AG04449 (cell line): ENCODE measurements around the gene RGS11.
"Not testable (repeated sequence)": the region's sequence is repeated elsewhere in the genome, so short reads cannot be mapped to it uniquely, and the experiment has no call there.

ENCODE experiments used
- CTCF ChIA-PET: fragments of 350-600 bp; formaldehyde crosslinking; extraction: SDS; loops from one replicate; lab custom pipeline; 2021; ENCODE audit warnings: antibody characterized with exemption; lab: Yijun Ruan, JAX
- POLR2A ChIA-PET: fragments of 400-600, 350-600 bp; formaldehyde crosslinking; extraction: SDS; loops from one replicate; lab custom pipeline; 2020; ENCODE audit warnings: antibody characterized with exemption, inconsistent platforms; lab: Yijun Ruan, JAX
- DNase-seq: peaks from one replicate; pipeline ENCODE4 v3.0.0-alpha.2; 2010; ENCODE audit warnings: low read depth, low spot score
- H3K4me3 ChIP-seq: 2 replicates; pipeline ENCODE4 v1.5.1; 2011; ENCODE audit warnings: low read depth, mild to moderate bottlenecking, control low read depth, low read length
- CTCF ChIP-seq: IDR thresholded peaks from one replicate; pipeline ENCODE4 v1.5.1; 2011; ENCODE audit warnings: mild to moderate bottlenecking, moderate library complexity, low read length, control low read depth, inconsistent platforms; ENCODE audit not compliant: insufficient read depth; ENCODE audit errors: missing control alignments

RGS11 gene

GRCh38 chr16:259814-260253, 15.9 kb downstream of the RGS11 start:
- ChIA-PET CTCF (no interaction called here), POLR2A (no interaction called here)
- no peak for TF ChIP-seq CTCF
- DNase-seq: no peak
- H3K4me3 ChIP-seq: no peak overlapping the region

- ChIA-PET CTCF (no interaction called here), POLR2A (no interaction called here)
- no peak overlapping the region for H3K4me3 ChIP-seq
- no peak for DNase-seq
- TF ChIP-seq CTCF: no peak
Measured at GRCh38 chr16:259226-259625, 16.5 kb downstream of the RGS11 start.

- not testable (repeated sequence) for H3K4me3 ChIP-seq, DNase-seq
- ChIA-PET POLR2A (interaction anchor here (0.7 kb wide), 1 partner anchor 12 kb away, joined by 4 read pairs; no protein-coding TSS in a partner anchor), CTCF (interaction anchor here (1.3 kb wide), 1 partner anchor 152 kb away, joined by 4 read pairs; no protein-coding TSS in a partner anchor)
Measured at GRCh38 chr16:258091-258490, 17.7 kb downstream of the RGS11 start.

GRCh38 chr16:255183-255582, 20.6 kb downstream of the RGS11 start:
- CTCF ChIA-PET: no interaction called here
- H3K4me3 ChIP-seq: no peak overlapping the region
- TF ChIP-seq CTCF: no peak
- POLR2A ChIA-PET: interaction anchor here (0.6 kb wide), 1 partner anchor 10 kb away, joined by 3 read pairs; no protein-coding TSS in a partner anchor
- no peak for DNase-seq

GRCh38 chr16:254461-254860, 21.3 kb downstream of the RGS11 start:
- no peak for TF ChIP-seq CTCF
- no peak for DNase-seq
- no peak overlapping the region for H3K4me3 ChIP-seq
- CTCF ChIA-PET: no interaction called here
- POLR2A ChIA-PET: no interaction called here

GRCh38 chr16:253833-254232, 21.9 kb downstream of the RGS11 start:
- POLR2A ChIA-PET: interaction anchor here (1.1 kb wide), 1 partner anchor 18 kb away, joined by 3 read pairs; no protein-coding TSS in a partner anchor
- H3K4me3 ChIP-seq: no peak overlapping the region
- CTCF ChIA-PET: interaction anchor here (1.8 kb wide), 1 partner anchor 19 kb away, joined by 4 read pairs; the partner anchor contains the start of gene FAM234A

More at GRCh38 chr16:253833-254232, 21.9 kb downstream of the RGS11 start:
- TF ChIP-seq CTCF: no peak
- DNase-seq: no peak
